HEK293 (cell line): ENCODE data around the gene EXD3.

Experiments used
- CTCF ChIA-PET: fragments of 350-600 bp; formaldehyde crosslinking; extraction: SDS; loops from one replicate; lab custom pipeline; 2021; ENCODE audit warnings: antibody characterized with exemption; lab: Yijun Ruan, JAX
- POLR2A ChIA-PET: fragments of 300-600 bp; formaldehyde crosslinking; extraction: SDS; loops from one replicate; lab custom pipeline; 2020; ENCODE audit warnings: antibody characterized with exemption, inconsistent platforms; lab: Yijun Ruan, JAX
- H3K27ac ChIP-seq: fragments of 200-500 bp; sonication (Bioruptor generic); 2 replicates; pipeline ENCODE4 v1.5.1; 2014; ENCODE audit warnings: low read depth, low read length, control low read depth, inconsistent platforms; ENCODE audit errors: extremely low read depth
- H3K36me3 ChIP-seq, 2 experiments: fragments of 200-500 bp in 1 of 2; sonication (Bioruptor generic) in 1 of 2; 1 replicate in 1 of 2; 2 replicates in 1 of 2; pipeline ENCODE4 v1.5.1; 2014 to 2017; ENCODE audit warnings: inconsistent platforms in 2 of 2, low read length in 2 of 2; ENCODE audit not compliant: control insufficient read depth in 2 of 2, insufficient read depth in 1 of 2
- H3K4me1 ChIP-seq: fragments of 200-500 bp; sonication (Bioruptor generic); 2 replicates; pipeline ENCODE4 v1.5.1; 2014; ENCODE audit warnings: mild to moderate bottlenecking, low read length, inconsistent platforms; ENCODE audit not compliant: control insufficient read depth, insufficient read depth
- H3K4me3 ChIP-seq: 2 replicates; pipeline ENCODE4 v1.5.1; 2011; ENCODE audit warnings: low read depth, mild to moderate bottlenecking, control low read depth, low read length, moderate library complexity
- H3K9me3 ChIP-seq: fragments of 200-500 bp; sonication (Bioruptor generic); 2 replicates; pipeline ENCODE4 v1.5.1; 2014; ENCODE audit warnings: low read depth, low read length, inconsistent platforms; ENCODE audit not compliant: control insufficient read depth, insufficient read depth
- BCL11A ChIP-seq: fragments of 450-650 bp; formaldehyde crosslinking; IDR thresholded peaks from 2 replicates; pipeline ENCODE4 v1.5.1; 2016; ENCODE audit warnings: low read depth, missing biosample characterization, missing genetic modification characterization
- GLI4 ChIP-seq: fragments of 450-650 bp; formaldehyde crosslinking; IDR thresholded peaks from 2 replicates; pipeline ENCODE4 v1.5.1; 2016; ENCODE audit warnings: missing biosample characterization, missing genetic modification characterization
- GLIS1 ChIP-seq: fragments of 450-650 bp; formaldehyde crosslinking; IDR thresholded peaks from 2 replicates; pipeline ENCODE4 v1.5.1; 2016; ENCODE audit warnings: missing biosample characterization, missing genetic modification characterization
- GLIS2 ChIP-seq: fragments of 450-650 bp; formaldehyde crosslinking; IDR thresholded peaks from 2 replicates; pipeline ENCODE4 v1.5.1; 2016; ENCODE audit warnings: missing biosample characterization, missing genetic modification characterization
- MZF1 ChIP-seq: fragments of 450-650 bp; formaldehyde crosslinking; IDR thresholded peaks from 2 replicates; pipeline ENCODE4 v1.5.1; 2017; ENCODE audit warnings: missing biosample characterization, missing genetic modification characterization, borderline replicate concordance
- PRDM1 ChIP-seq: fragments of 450-650 bp; formaldehyde crosslinking; IDR thresholded peaks from 2 replicates; pipeline ENCODE4; 2016; ENCODE audit warnings: missing biosample characterization, missing genetic modification characterization
- SETDB1 ChIP-seq: IDR thresholded peaks from one replicate; pipeline ENCODE4 v1.6.1; 2017; ENCODE audit warnings: mild to moderate bottlenecking, low read length, moderate library complexity, mixed read lengths; ENCODE audit not compliant: insufficient read length
- SP2 ChIP-seq: fragments of 450-650 bp; formaldehyde crosslinking; IDR thresholded peaks from 2 replicates; pipeline ENCODE4 v1.5.1; 2016; ENCODE audit warnings: missing biosample characterization, missing genetic modification characterization
- YY1 ChIP-seq: fragments of 450-650 bp; formaldehyde crosslinking; IDR thresholded peaks from 2 replicates; pipeline ENCODE4 v1.5.1; 2018; ENCODE audit warnings: missing biosample characterization, missing genetic modification characterization
- ZBTB48 ChIP-seq: fragments of 450-650 bp; formaldehyde crosslinking; IDR thresholded peaks from 2 replicates; pipeline ENCODE4 v1.5.1; 2016; ENCODE audit warnings: missing biosample characterization, missing genetic modification characterization
- ZIC2 ChIP-seq: fragments of 450-650 bp; formaldehyde crosslinking; IDR thresholded peaks from 2 replicates; pipeline ENCODE4 v1.5.1; 2016; ENCODE audit warnings: missing biosample characterization, missing genetic modification characterization
- ZNF140 ChIP-seq: fragments of 450-650 bp; formaldehyde crosslinking; IDR thresholded peaks from 2 replicates; pipeline ENCODE4 v1.5.1; 2016; ENCODE audit warnings: missing biosample characterization, missing genetic modification characterization
- ZNF202 ChIP-seq: fragments of 450-650 bp; formaldehyde crosslinking; IDR thresholded peaks from 2 replicates; pipeline ENCODE4 v1.5.1; 2016; ENCODE audit warnings: missing biosample characterization, missing genetic modification characterization, borderline replicate concordance
- ZNF221 ChIP-seq: fragments of 450-650 bp; formaldehyde crosslinking; IDR thresholded peaks from 2 replicates; pipeline ENCODE4 v1.5.1; 2017; ENCODE audit warnings: missing biosample characterization, missing genetic modification characterization, borderline replicate concordance
- ZNF24 ChIP-seq: fragments of 450-650 bp; formaldehyde crosslinking; IDR thresholded peaks from 2 replicates; pipeline ENCODE4 v1.5.1; 2016; ENCODE audit warnings: missing biosample characterization, missing genetic modification characterization
- ZNF433 ChIP-seq: fragments of 450-650 bp; formaldehyde crosslinking; IDR thresholded peaks from 2 replicates; pipeline ENCODE4 v1.5.1; 2016; ENCODE audit warnings: missing biosample characterization, missing genetic modification characterization, low read depth
- ZNF514 ChIP-seq: fragments of 450-650 bp; formaldehyde crosslinking; IDR thresholded peaks from 2 replicates; pipeline ENCODE4 v1.5.1; 2016; ENCODE audit warnings: missing biosample characterization, missing genetic modification characterization
- ZNF654 ChIP-seq: fragments of 450-650 bp; formaldehyde crosslinking; IDR thresholded peaks from 2 replicates; pipeline ENCODE4 v1.5.1; 2016; ENCODE audit warnings: low read depth, missing biosample characterization, missing genetic modification characterization
- ZNF660 ChIP-seq: fragments of 450-650 bp; IDR thresholded peaks from 2 replicates; pipeline ENCODE4 v1.5.1; 2018; ENCODE audit warnings: missing biosample characterization, mild to moderate bottlenecking, missing genetic modification characterization
- ZNF768 ChIP-seq: fragments of 450-650 bp; formaldehyde crosslinking; IDR thresholded peaks from 2 replicates; pipeline ENCODE4 v1.5.1; 2018; ENCODE audit warnings: missing biosample characterization, mild to moderate bottlenecking, missing genetic modification characterization
- ZNF792 ChIP-seq: fragments of 450-650 bp; formaldehyde crosslinking; IDR thresholded peaks from 2 replicates; pipeline ENCODE4 v1.5.1; 2016; ENCODE audit warnings: missing biosample characterization, missing genetic modification characterization
- TF ChIP-seq, protein P1 (sequence below): fragments of 450-650 bp; formaldehyde crosslinking; IDR thresholded peaks from 2 replicates; pipeline ENCODE4; 2016; ENCODE audit warnings: missing biosample characterization, missing genetic modification characterization
- TF ChIP-seq, protein P2 (sequence below): fragments of 450-650 bp; formaldehyde crosslinking; IDR thresholded peaks from 2 replicates; pipeline ENCODE4 v1.5.1; 2017; ENCODE audit warnings: missing biosample characterization, missing genetic modification characterization

The EXD3 gene

DNA sequence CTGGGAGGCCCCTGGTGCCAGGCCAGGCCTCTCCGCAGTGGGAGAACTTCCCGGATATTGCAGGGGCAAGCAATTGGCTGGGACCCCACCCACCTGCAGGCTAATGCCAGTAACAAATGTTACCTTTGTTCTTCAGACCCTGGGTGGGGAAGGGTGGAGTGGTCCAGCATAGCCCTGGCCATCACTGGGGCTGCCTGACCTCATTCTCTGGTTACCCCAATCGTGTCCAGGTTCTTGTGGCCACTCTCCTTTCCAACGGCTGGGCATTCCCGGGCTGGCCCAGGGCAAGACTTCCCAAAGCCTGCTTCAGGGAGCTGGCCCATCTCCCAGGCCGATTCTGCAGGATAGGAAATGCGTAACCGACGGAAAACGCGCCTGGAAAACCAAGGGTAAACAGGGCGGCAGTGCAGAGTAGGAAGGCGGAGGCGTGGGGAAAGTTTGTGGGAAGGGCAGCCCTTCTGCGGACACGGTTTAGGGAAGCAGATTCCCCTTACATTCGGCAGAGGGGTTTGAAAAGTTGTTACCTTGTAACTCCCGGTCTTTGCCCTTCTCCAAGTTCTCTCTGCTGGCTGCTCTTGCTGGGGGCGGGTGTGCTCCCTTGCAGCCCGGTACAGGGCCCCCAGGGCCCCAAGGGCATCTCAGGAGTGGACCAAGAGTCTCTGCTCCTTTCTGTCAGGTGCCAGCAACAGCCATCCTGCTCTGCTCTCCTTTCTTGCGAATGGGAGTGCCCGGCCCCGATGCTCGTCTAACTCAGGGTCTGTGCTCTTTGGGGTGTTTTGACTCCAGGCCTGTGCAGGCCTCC, 124.4 kb downstream of the EXD3 start (continued):
- TF ChIP-seq ZNF202 (tag by site-specific recombination) = no peak
- no peak for TF ChIP-seq ZNF514 (tag by site-specific recombination)

DNA sequence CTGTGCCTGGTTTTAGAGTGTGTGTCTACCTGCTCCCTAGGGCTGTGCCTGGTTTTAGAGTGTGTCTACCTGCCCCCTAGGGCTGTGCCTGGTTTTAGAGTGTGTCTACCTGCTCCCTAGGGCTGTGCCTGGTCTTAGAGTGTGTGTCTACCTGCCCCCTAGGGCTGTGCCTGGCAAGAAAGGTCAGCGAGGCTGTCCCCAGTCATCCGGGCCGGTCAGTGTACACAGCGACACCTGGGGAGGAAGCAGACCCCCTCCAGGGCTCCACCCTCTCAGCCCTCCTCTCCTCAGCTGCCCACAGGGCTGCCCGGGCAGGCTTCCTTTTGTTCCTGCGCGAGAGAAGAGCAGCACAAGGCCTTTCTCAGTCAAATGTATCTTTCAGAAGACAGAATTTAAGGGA, 125.0 kb downstream of the EXD3 start:
- POLR2A ChIA-PET = interaction anchor here (0.6 to 1.9 kb wide), 4 partner anchors 11 to 147 kb away, joined by 3 to 11 read pairs (median 4); partner anchors contain the start of genes NELFB and TUBB4B
- H3K4me1 ChIP-seq = peaks cover 15% of the 10 kb centered on the region
- no peaks in the 10 kb centered on the region for H3K36me3 ChIP-seq
- no peak overlapping the region for H3K27ac ChIP-seq
- CTCF ChIA-PET = interaction anchor here (0.6 to 4.9 kb wide), 3 partner anchors 11 to 61 kb away, joined by 4 to 21 read pairs (median 4); no protein-coding TSS in a partner anchor
- H3K9me3 ChIP-seq = no peaks in the 10 kb centered on the region
- H3K4me3 ChIP-seq = no peak overlapping the region
- peak; percentile 27 for TF ChIP-seq GLIS1 (tag by site-specific recombination)
- TF ChIP-seq ZBTB48 (tag by site-specific recombination) = peak; percentile 76
- peak; percentile 31 for TF ChIP-seq GLIS2
- no peak for TF ChIP-seq PRDM1 (tag by site-specific recombination)
- TF ChIP-seq ZIC2 (tag by site-specific recombination) = peak; percentile 54

DNA sequence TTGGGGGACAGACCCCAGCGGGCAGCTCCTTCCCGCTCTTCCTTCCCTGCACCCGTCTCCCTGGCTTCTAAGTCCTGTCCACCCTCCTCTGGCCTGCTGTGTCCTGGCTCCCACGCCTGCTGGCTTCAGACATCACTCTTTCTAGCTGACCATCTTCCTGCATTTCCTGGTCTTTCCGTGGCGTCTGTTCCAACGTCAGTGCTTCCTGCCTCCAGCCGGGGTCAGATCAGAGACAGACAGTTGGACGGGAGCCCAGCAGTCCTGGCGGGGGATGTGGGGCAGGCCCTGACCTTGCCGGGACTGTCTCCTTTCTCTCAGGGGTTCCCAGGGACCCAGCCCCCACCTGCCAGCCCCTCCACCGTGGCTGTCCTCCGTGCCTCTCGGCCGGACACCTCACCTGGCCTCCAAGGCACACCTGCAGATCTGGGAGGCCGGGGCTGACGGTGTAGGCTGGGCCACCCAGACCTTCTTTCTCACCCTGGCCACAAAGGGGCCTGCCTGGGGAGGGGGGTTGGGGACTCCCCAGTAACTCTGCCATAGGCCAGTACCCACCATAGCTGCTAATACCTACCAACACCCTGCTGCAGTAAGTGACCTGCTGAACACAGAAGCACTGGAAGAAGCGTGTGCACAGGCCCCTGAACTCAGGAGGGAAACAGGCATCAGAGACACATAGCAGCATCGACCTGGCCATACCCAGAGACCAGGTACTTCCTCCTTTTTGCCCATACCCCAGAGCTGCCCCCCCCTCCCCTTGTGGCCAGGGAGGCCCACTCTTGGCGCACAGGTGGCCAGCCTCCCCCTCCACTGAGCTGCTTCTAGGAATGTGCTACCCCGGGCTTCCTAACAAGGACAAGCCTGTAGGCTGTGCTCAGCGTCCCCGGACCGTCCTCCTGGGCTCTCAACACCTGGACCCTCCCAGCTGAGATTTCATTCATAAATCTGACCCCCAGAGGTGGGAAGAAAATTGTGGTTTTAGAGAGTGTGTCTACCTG, 126.0 kb downstream of the EXD3 start:
- peak; percentile 70 for TF ChIP-seq GLIS1 (tag by site-specific recombination)
- no peak for TF ChIP-seq YY1 (tag by site-specific recombination)
- no peak for TF ChIP-seq BCL11A (tag by site-specific recombination)
- no peak for TF ChIP-seq ZNF221
- TF ChIP-seq SETDB1 = no peak
- no peak for TF ChIP-seq ZNF140 (tag by site-specific recombination)
- no peak for TF ChIP-seq MZF1 (tag by site-specific recombination)
- TF ChIP-seq ZNF660 (tag by site-specific recombination) = no peak
- TF ChIP-seq GLI4 (tag by site-specific recombination) = 0 out of 2 replicates have a peak, but pooled peaks have one; percentile 6
- TF ChIP-seq, protein P1, sequence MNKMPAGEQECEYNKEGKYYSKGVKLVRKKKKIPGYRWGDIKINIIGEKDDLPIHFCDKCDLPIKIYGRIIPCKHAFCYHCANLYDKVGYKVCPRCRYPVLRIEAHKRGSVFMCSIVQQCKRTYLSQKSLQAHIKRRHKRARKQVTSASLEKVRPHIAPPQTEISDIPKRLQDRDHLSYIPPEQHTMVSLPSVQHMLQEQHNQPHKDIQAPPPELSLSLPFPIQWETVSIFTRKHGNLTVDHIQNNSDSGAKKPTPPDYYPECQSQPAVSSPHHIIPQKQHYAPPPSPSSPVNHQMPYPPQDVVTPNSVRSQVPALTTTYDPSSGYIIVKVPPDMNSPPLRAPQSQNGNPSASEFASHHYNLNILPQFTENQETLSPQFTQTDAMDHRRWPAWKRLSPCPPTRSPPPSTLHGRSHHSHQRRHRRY = no peak
- TF ChIP-seq ZNF24 (tag by site-specific recombination) = no peak
- no peak for TF ChIP-seq ZNF654 (tag by site-specific recombination)
- 0 out of 2 replicates have a peak, but pooled peaks have one; percentile 7 for TF ChIP-seq SP2 (tag by site-specific recombination)
- TF ChIP-seq GLIS2 = no peak
- no peak for TF ChIP-seq ZNF792 (tag by site-specific recombination)
- TF ChIP-seq, protein P2, sequence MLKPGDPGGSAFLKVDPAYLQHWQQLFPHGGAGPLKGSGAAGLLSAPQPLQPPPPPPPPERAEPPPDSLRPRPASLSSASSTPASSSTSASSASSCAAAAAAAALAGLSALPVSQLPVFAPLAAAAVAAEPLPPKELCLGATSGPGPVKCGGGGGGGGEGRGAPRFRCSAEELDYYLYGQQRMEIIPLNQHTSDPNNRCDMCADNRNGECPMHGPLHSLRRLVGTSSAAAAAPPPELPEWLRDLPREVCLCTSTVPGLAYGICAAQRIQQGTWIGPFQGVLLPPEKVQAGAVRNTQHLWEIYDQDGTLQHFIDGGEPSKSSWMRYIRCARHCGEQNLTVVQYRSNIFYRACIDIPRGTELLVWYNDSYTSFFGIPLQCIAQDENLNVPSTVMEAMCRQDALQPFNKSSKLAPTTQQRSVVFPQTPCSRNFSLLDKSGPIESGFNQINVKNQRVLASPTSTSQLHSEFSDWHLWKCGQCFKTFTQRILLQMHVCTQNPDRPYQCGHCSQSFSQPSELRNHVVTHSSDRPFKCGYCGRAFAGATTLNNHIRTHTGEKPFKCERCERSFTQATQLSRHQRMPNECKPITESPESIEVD (tag by site-specific recombination) = no peak
- TF ChIP-seq ZNF768 (tag by site-specific recombination) = 0 out of 2 replicates have a peak, but pooled peaks have one; percentile 39
- TF ChIP-seq ZNF433 (tag by site-specific recombination) = no peak
- peaks cover 10% of the 10 kb centered on the region for H3K4me1 ChIP-seq
- ChIA-PET POLR2A (interaction anchor here (0.5 to 1.1 kb wide), 4 partner anchors 42 to 165 kb away, joined by 3 to 7 read pairs (median 4); partner anchors contain the start of genes EXD3, NELFB, NOXA1 and TUBB4B), CTCF (interaction anchor here (0.6 to 4.9 kb wide), 6 partner anchors 10 to 251 kb away, joined by 3 to 21 read pairs (median 4); partner anchors contain the start of genes EXD3, NELFB, NOXA1 and NPDC1)
- no peaks in the 10 kb centered on the region for H3K9me3 ChIP-seq
- no peak overlapping the region for H3K4me3 ChIP-seq
- H3K27ac ChIP-seq = no peak overlapping the region
- H3K36me3 ChIP-seq = no peaks in the 10 kb centered on the region
